HepG2 (cell line): Measurements from ENCODE around the gene AKAIN1. TPM values are rescaled to one million over a fixed set of nuclear protein-coding genes. Genes with fewer than 3 reads are reported as not detected.

Experiments
- FOSL1 ChIP-seq: sonication (generic); formaldehyde crosslinking; IDR thresholded peaks from 2 replicates; pipeline ENCODE4 v1.9.0; 2021; ENCODE audit warnings: missing genetic modification reagents, borderline replicate concordance
- TCF7 ChIP-seq: sonication (generic); IDR thresholded peaks from 2 replicates; pipeline ENCODE4 v1.6.1; 2016; ENCODE audit warnings: antibody characterized with exemption, low read depth
- THAP11 ChIP-seq: IDR thresholded peaks from 2 replicates; pipeline ENCODE4 v1.6.1; 2016; ENCODE audit warnings: missing biosample characterization, missing genetic modification reagents
- ZBTB21 ChIP-seq: sonication (generic); formaldehyde crosslinking; IDR thresholded peaks from 2 replicates; pipeline ENCODE4 v1.4.0; 2020; ENCODE audit warnings: missing genetic modification reagents
- ZBTB40 ChIP-seq, 2 experiments: fragments of 450-650 bp in 1 of 2; sonication (generic) in 1 of 2; formaldehyde crosslinking in 1 of 2; IDR thresholded peaks; 2 replicates each; pipeline versions ENCODE4 v1.6.1 to v1.8.0; 2016 to 2022; ENCODE audit warnings: antibody characterized with exemption in 1 of 2, mild to moderate bottlenecking in 1 of 2, missing genetic modification reagents in 1 of 2
- ZNF260 ChIP-seq: sonication (generic); formaldehyde crosslinking; IDR thresholded peaks from 2 replicates; pipeline ENCODE4 v1.4.0; 2020; ENCODE audit warnings: missing genetic modification reagents, low read depth, mild to moderate bottlenecking, borderline replicate concordance
- ZNF383 ChIP-seq: sonication (generic); formaldehyde crosslinking; IDR thresholded peaks from 2 replicates; pipeline ENCODE4 v1.4.0; 2020; ENCODE audit warnings: missing genetic modification reagents, mild to moderate bottlenecking, borderline replicate concordance
- ZNF460 ChIP-seq: sonication (generic); formaldehyde crosslinking; IDR thresholded peaks from 2 replicates; pipeline ENCODE4 v1.5.1; 2020; ENCODE audit warnings: missing genetic modification reagents, mild to moderate bottlenecking, borderline replicate concordance
- ZNF598 ChIP-seq: sonication (generic); formaldehyde crosslinking; IDR thresholded peaks from 2 replicates; pipeline ENCODE4 v1.5.1; 2020; ENCODE audit warnings: mild to moderate bottlenecking, missing genetic modification reagents, borderline replicate concordance
- ZNF605 ChIP-seq: sonication (generic); formaldehyde crosslinking; IDR thresholded peaks from 2 replicates; pipeline ENCODE4 v1.8.0; 2022; ENCODE audit warnings: mild to moderate bottlenecking, missing genetic modification reagents
- ZNF839 ChIP-seq: sonication (generic); formaldehyde crosslinking; IDR thresholded peaks from 2 replicates; pipeline ENCODE4 v1.4.0; 2020; ENCODE audit warnings: missing genetic modification reagents, mild to moderate bottlenecking, borderline replicate concordance
- polyA plus RNA-seq, 8 experiments: library from polyadenylated mRNA; depleted of rRNA in 3 of 8; stranded (reverse) in 7 of 8; unstranded in 1 of 8; fragments of >200 nt; fragmentation: Illumina TruSeq in 4 of 8; extraction: Trizol in 4 of 8; gene quantifications; 2 replicates each; pipeline versions ENCODE4 v1.2.1 to v1.2.3, GENCODE V29; 2011 to 2016; ENCODE audit warnings: low read depth in 4 of 8, missing spikeins in 1 of 8, mixed read lengths in 1 of 8; ENCODE audit not compliant: insufficient read depth in 1 of 8
- total RNA-seq, 5 experiments: library from RNA; depleted of rRNA; stranded (reverse); fragments of >200 nt; fragmentation: Illumina TruSeq; extraction: Trizol; gene quantifications; 2 replicates each; pipeline ENCODE4 v1.2.3, GENCODE V29; 2016; ENCODE audit warnings: low read depth in 1 of 5
- TF ChIP-seq, protein P1 (sequence below): sonication (generic); formaldehyde crosslinking; IDR thresholded peaks from 2 replicates; pipeline ENCODE4 v1.4.0; 2020; ENCODE audit warnings: missing genetic modification reagents

AKAIN1 gene
- total and polyA plus RNA-seq, 2 of the 13 experiments (the other 11 are each of a cell fraction or from before 2014, with no cell fraction given), result not detected

DNA sequence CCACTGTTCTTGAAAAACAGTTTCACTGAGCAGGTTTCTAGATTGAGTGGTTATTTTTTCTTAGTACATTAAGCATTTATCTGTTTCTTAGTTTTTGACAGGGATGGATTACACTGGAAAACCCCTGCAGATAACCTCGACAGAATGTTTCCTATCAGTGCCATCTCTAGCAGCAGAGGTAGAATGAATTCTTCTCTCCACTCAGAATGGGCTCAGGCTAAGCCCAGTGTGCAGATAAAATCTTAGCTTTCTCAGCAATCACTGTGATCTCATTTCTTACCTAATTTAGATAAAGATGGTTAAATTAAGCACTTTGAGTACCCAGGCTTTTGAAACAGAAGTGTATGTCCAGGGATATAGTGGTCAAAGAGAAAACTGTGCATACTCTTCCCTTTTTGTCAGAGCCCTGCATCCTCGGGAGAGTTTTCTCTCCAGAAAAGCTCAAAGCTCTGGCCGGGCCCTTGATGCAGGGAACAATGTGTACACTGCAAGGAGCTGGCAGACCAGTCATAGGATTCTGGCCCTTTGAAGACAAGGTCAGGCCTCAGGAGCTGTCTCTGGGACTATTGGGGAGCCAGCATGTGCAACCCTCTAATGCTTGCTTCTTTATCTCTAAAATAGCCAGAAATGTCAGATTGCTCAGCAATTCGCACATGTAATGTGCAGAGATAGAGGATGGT lies 10.6 kb upstream of the AKAIN1 start (continued):
- TF ChIP-seq, protein P1, sequence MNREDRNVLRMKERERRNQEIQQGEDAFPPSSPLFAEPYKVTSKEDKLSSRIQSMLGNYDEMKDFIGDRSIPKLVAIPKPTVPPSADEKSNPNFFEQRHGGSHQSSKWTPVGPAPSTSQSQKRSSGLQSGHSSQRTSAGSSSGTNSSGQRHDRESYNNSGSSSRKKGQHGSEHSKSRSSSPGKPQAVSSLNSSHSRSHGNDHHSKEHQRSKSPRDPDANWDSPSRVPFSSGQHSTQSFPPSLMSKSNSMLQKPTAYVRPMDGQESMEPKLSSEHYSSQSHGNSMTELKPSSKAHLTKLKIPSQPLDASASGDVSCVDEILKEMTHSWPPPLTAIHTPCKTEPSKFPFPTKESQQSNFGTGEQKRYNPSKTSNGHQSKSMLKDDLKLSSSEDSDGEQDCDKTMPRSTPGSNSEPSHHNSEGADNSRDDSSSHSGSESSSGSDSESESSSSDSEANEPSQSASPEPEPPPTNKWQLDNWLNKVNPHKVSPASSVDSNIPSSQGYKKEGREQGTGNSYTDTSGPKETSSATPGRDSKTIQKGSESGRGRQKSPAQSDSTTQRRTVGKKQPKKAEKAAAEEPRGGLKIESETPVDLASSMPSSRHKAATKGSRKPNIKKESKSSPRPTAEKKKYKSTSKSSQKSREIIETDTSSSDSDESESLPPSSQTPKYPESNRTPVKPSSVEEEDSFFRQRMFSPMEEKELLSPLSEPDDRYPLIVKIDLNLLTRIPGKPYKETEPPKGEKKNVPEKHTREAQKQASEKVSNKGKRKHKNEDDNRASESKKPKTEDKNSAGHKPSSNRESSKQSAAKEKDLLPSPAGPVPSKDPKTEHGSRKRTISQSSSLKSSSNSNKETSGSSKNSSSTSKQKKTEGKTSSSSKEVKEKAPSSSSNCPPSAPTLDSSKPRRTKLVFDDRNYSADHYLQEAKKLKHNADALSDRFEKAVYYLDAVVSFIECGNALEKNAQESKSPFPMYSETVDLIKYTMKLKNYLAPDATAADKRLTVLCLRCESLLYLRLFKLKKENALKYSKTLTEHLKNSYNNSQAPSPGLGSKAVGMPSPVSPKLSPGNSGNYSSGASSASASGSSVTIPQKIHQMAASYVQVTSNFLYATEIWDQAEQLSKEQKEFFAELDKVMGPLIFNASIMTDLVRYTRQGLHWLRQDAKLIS, result no peak
- TF ChIP-seq FOSL1 (CRISPR knock-in tag), result no peak
- TF ChIP-seq THAP11, result no peak
- TF ChIP-seq ZNF598, result no peak
- no peak for TF ChIP-seq ZNF383 (CRISPR knock-in tag)
- TF ChIP-seq ZNF260, result no peak
- TF ChIP-seq ZNF605 (CRISPR knock-in tag), result no peak
- no peak for TF ChIP-seq TCF7
- TF ChIP-seq ZNF839, result no peak
- TF ChIP-seq ZBTB40 (IDR thresholded peaks at IDR 0.05), result no peak
- TF ChIP-seq ZBTB40 (CRISPR knock-in tag; IDR thresholded peaks at IDR 0.05), result no peak
- TF ChIP-seq ZBTB21, result no peak
- no peak for TF ChIP-seq ZNF460 (CRISPR knock-in tag)
